K562 (cell line): ENCODE results near the gene MADD. TPM values are rescaled to one million over a fixed set of nuclear protein-coding genes. Genes with fewer than 3 reads are reported as not detected.

Experiments
- ATAC-seq: fragments of 200-7000 bp; cut with Tn5 transposase; 3 replicates; pipeline ENCODE4 v1.9.1; 2020; ENCODE audit warnings: moderate library complexity
- BruUV-seq: library from RNA; stranded (reverse); fragments of 400-500 nt; replicated peaks from 2 replicates; lab custom pipeline; 2021; lab: Mats Ljungman, UMichigan
- CTCF ChIA-PET: fragments of 300-600 bp; formaldehyde crosslinking; extraction: SDS; loops from one replicate; lab custom pipeline; 2021; ENCODE audit warnings: low intra/inter-chr PET ratio; lab: Yijun Ruan, JAX
- POLR2A ChIA-PET: fragments of 300-600, 350-650 bp; sonication (Branson Sonifier 250); formaldehyde crosslinking; extraction: SDS; loops from one replicate; lab custom pipeline; 2021; ENCODE audit warnings: antibody characterized with exemption, inconsistent platforms; lab: Yijun Ruan, JAX
- DNase-seq, 4 experiments: peaks; one replicate each; pipeline versions ENCODE4 v3.0.0 to v3.0.0-alpha.2; 2011 to 2018; ENCODE audit warnings: low spot score in 3 of 4, mixed read lengths in 3 of 4; ENCODE audit errors: extremely low read depth in 1 of 4
- FAIRE-seq: peaks from 2 replicates; lab custom pipeline; 2011; peaks lifted over from hg19 to GRCh38; lab: Jason Lieb, UNC
- H2AFZ ChIP-seq: 2 replicates; pipeline ENCODE4 v1.6.0; 2011; ENCODE audit warnings: low read depth, low read length, control low read depth, inconsistent platforms
- H3K27ac ChIP-seq: fragments of 200-600 bp; 3 replicates; pipeline ENCODE4 v1.8.0; 2011; ENCODE audit warnings: low read depth, mild to moderate bottlenecking, control low read depth, inconsistent platforms, low read length, moderate library complexity, mixed read lengths; ENCODE audit errors: extremely low read depth
- H3K27me3 ChIP-seq, 2 experiments: fragments of 300-600 bp in 1 of 2; 2 replicates in 1 of 2; 3 replicates in 1 of 2; pipeline versions ENCODE4 v1.6.0 to v1.8.0; 2011; ENCODE audit warnings: inconsistent platforms in 2 of 2, low read length in 2 of 2, mild to moderate bottlenecking in 1 of 2, mixed read lengths in 1 of 2, moderate library complexity in 1 of 2; ENCODE audit not compliant: control insufficient read depth in 2 of 2, insufficient read depth in 2 of 2
- H3K36me3 ChIP-seq: fragments of 300-600 bp; 3 replicates; pipeline ENCODE4 v1.8.0; 2011; ENCODE audit warnings: mild to moderate bottlenecking, low read length, inconsistent platforms; ENCODE audit not compliant: control insufficient read depth, insufficient read depth
- H3K4me1 ChIP-seq, 2 experiments: fragments of 200-600 bp in 1 of 2; replicated peaks in 1 of 2; 2 replicates in 1 of 2; 3 replicates in 1 of 2; pipeline versions ENCODE4 v1.5.1 to v1.8.0; 2011; ENCODE audit warnings: inconsistent platforms in 2 of 2, low read length in 2 of 2, mild to moderate bottlenecking in 1 of 2, mixed read lengths in 1 of 2, moderate library complexity in 1 of 2; ENCODE audit not compliant: control insufficient read depth in 2 of 2, insufficient read depth in 2 of 2
- H3K4me2 ChIP-seq: 2 replicates; pipeline ENCODE4 v1.6.1; 2011; ENCODE audit warnings: low read length, control low read depth, inconsistent platforms, mixed read lengths; ENCODE audit not compliant: insufficient read depth
- H3K4me3 ChIP-seq: fragments of 200-600 bp; sonication (generic), shearing (Covaris generic); 2 replicates; pipeline ENCODE4 v1.5.1; 2016; ENCODE audit warnings: control low read depth, inconsistent platforms
- H3K79me2 ChIP-seq: fragments of 200-600 bp; 3 replicates; pipeline ENCODE4 v1.8.0; 2011; ENCODE audit warnings: low read length, inconsistent platforms; ENCODE audit not compliant: control insufficient read depth, insufficient read depth
- H3K9ac ChIP-seq, 2 experiments: 2 replicates each; pipeline versions ENCODE4 v1.6.0 to v1.6.1; 2011; ENCODE audit warnings: low read depth in 2 of 2, low read length in 2 of 2, control low read depth in 1 of 2, inconsistent platforms in 1 of 2, mild to moderate bottlenecking in 1 of 2, mixed read lengths in 1 of 2; ENCODE audit not compliant: insufficient read depth in 1 of 2
- H3K9me1 ChIP-seq: one replicate; pipeline ENCODE4 v1.6.0; 2011; ENCODE audit warnings: inconsistent platforms, mild to moderate bottlenecking, low read length, moderate library complexity; ENCODE audit not compliant: control insufficient read depth, insufficient read depth
- H3K9me3 ChIP-seq: replicated peaks from 2 replicates; pipeline ENCODE4 v1.5.1; 2011; ENCODE audit warnings: low read depth, low read length, inconsistent platforms; ENCODE audit not compliant: control insufficient read depth, insufficient read depth
- H4K20me1 ChIP-seq: replicated peaks from 2 replicates; pipeline ENCODE4 v1.6.1; 2011; ENCODE audit warnings: low read length, inconsistent platforms, mixed read lengths; ENCODE audit not compliant: control insufficient read depth, insufficient read depth
- DACH1 ChIP-seq: fragments of 450-650 bp; IDR thresholded peaks from 2 replicates; pipeline ENCODE4 v1.6.1; 2018; ENCODE audit not compliant: partially characterized antibody
- GABPA ChIP-seq: fragments of 200-800 bp; sonication (Bioruptor generic); conservative IDR thresholded peaks from 2 replicates; pipeline ENCODE4 v1.6.1; 2016; ENCODE audit warnings: low read depth, missing genetic modification characterization, missing compliant biosample characterization
- KAT7 ChIP-seq: sonication (generic); formaldehyde crosslinking; IDR thresholded peaks from 2 replicates; pipeline ENCODE4 v1.8.0; 2022; ENCODE audit warnings: missing genetic modification reagents, mild to moderate bottlenecking, borderline replicate concordance
- LARP7 ChIP-seq: fragments of 450-650 bp; IDR thresholded peaks from 2 replicates; pipeline ENCODE4 v1.6.1; 2016
- RBM15 ChIP-seq: fragments of 200-400 bp; formaldehyde crosslinking; IDR thresholded peaks from 2 replicates; pipeline ENCODE4 v1.6.1; 2018; ENCODE audit warnings: mild to moderate bottlenecking, low read length, moderate library complexity; ENCODE audit not compliant: insufficient read depth
- SPI1 ChIP-seq: IDR thresholded peaks from 2 replicates; pipeline ENCODE4 v1.6.1; 2011; ENCODE audit warnings: low read depth, low read length, control low read depth, borderline replicate concordance
- ZNF12 ChIP-seq: sonication (generic); formaldehyde crosslinking; IDR thresholded peaks from 2 replicates; pipeline ENCODE4 v1.4.0; 2020; ENCODE audit warnings: mild to moderate bottlenecking, missing genetic modification reagents
- ZNF609 ChIP-seq: sonication (generic); formaldehyde crosslinking; IDR thresholded peaks from 2 replicates; pipeline ENCODE4 v1.8.1; 2023; ENCODE audit warnings: missing genetic modification reagents, mild to moderate bottlenecking, borderline replicate concordance
- ZSCAN32 ChIP-seq: fragments of 450-650 bp; formaldehyde crosslinking; IDR thresholded peaks from 2 replicates; pipeline ENCODE4 v1.4.0; 2020; ENCODE audit warnings: mild to moderate bottlenecking, moderate library complexity
- WGBS: fragments of 100-300 bp; shearing (Covaris generic); methylation state at CpG from one replicate; pipeline ENCODE4 v1.1.6; 2016; ENCODE audit warnings: low coverage, mixed read lengths; ENCODE audit not compliant: insufficient coverage; ENCODE audit errors: missing lambda C conversion rate; 5-methylcytosine and 5-hydroxymethylcytosine counted together
- in situ Hi-C: fragments of 300-500 bp; cut with MboI; formaldehyde crosslinking; loops from 4 replicates; pipeline ENCODE4 v1.15.0; 2018; ENCODE audit warnings: inconsistent platforms, mixed read lengths
- intact Hi-C: fragments of 100-400 bp; cut with micrococcal nuclease; formaldehyde crosslinking; loops from 2 replicates; pipeline ENCODE4 v1.14.2; 2022
- polyA plus RNA-seq, 8 experiments: library from polyadenylated mRNA; depleted of rRNA in 4 of 8; stranded (reverse) in 5 of 8; unstranded in 3 of 8; fragments of >200 nt; fragmentation: Nextera tagmentation in 2 of 8; fragmentation: Illumina TruSeq in 1 of 8; extraction: Ambion mirVana in 2 of 8; extraction: Trizol in 1 of 8; gene quantifications; 2 replicates each; pipeline versions ENCODE4 v1.2.1 to v1.2.3, GENCODE V29; 2011 to 2014; ENCODE audit warnings: inconsistent platforms in 1 of 8, missing spikeins in 1 of 8
- total RNA-seq, 7 experiments: library from RNA; depleted of rRNA in 6 of 7; stranded (reverse); fragments of >200 nt in 6 of 7; fragmentation: Illumina TruSeq in 2 of 7; extraction: Trizol in 2 of 7; gene quantifications; 2 replicates each; pipeline versions ENCODE4 v1.2.1 to v1.2.3, GENCODE V29; 2011 to 2021; ENCODE audit warnings: low replicate concordance in 1 of 7

MADD gene
- total and polyA plus RNA-seq, 9 of the 15 experiments (the other 6 are each of a cell fraction or from before 2014, with no cell fraction given): 0.68 to 57.6 (median 33.6) TPM

GRCh38 chr11:47248304-47248663 is 21.6 kb upstream of the MADD start:
- POLR2A ChIA-PET: interaction anchor here (0.7 to 10.1 kb wide), 14 partner anchors 10 to 164 kb away, joined by 3 to 110 read pairs (median 5); partner anchors contain the start of genes MADD and NR1H3
- TF ChIP-seq RBM15: no peak
- peak; percentile 46; the same call in 1 of the 2 replicates for TF ChIP-seq SPI1
- TF ChIP-seq GABPA (tag): 0 out of 2 replicates have a peak, but pooled peaks have one; percentile 79
- TF ChIP-seq LARP7: no peak
- TF ChIP-seq ZNF12 (CRISPR knock-in tag): no peak
- TF ChIP-seq ZNF609: no peak
- peak; percentile 83 for TF ChIP-seq DACH1
- 0 out of 2 replicates have a peak, but pooled peaks have one; percentile 58 for TF ChIP-seq ZSCAN32 (CRISPR knock-in tag)
- 0 out of 2 replicates have a peak, but pooled peaks have one; percentile 50 for TF ChIP-seq KAT7 (CRISPR knock-in tag)
- in situ Hi-C loops (no loop called here), intact Hi-C loops (loop anchor here (2.0 kb wide), 1 partner anchor 71 kb away; the partner anchor contains the start of gene ARFGAP2)
- BruUV-seq: TSS peak; percentile 86
- Histone ChIP-seq H3K4me1 (peaks cover 13 to 19% of the 10 kb centered on the region in 2 experiments; a peak in 4 of 5 replicates), H3K27me3 (no peaks in the 10 kb centered on the region), H3K36me3 (peaks cover 30% of the 10 kb centered on the region; the same call in 2 of the 3 replicates), H3K4me3 (peak overlapping the region; percentile 97), H3K9me3 (no peaks in the 10 kb centered on the region), H4K20me1 (no peaks in the 10 kb centered on the region), H3K9me1 (no peaks in the 10 kb centered on the region), H2AFZ (peak overlapping the region; percentile 100), H3K79me2 (peaks cover 31% of the 10 kb centered on the region), H3K9ac (peak overlapping the region; percentile 97 to 98), H3K27ac (peak overlapping the region; percentile 96), H3K4me2 (peak overlapping the region; percentile 100)
- DNase-seq (peak in 1 of 4 experiments; percentile 42), FAIRE-seq (no peak), ATAC-seq (peak; percentile 60)
- WGBS: 3% methylated on average over 7 of the region's 7 CpGs
- CTCF ChIA-PET: no interaction called here
